HS-27A (cell line): Measurements from ENCODE around the gene CNN1.

Experiments used
- DNase-seq: peaks from one replicate; pipeline ENCODE4 v3.0.0-alpha.2; 2012; ENCODE audit warnings: low read depth, missing footprints

Gene CNN1

DNA sequence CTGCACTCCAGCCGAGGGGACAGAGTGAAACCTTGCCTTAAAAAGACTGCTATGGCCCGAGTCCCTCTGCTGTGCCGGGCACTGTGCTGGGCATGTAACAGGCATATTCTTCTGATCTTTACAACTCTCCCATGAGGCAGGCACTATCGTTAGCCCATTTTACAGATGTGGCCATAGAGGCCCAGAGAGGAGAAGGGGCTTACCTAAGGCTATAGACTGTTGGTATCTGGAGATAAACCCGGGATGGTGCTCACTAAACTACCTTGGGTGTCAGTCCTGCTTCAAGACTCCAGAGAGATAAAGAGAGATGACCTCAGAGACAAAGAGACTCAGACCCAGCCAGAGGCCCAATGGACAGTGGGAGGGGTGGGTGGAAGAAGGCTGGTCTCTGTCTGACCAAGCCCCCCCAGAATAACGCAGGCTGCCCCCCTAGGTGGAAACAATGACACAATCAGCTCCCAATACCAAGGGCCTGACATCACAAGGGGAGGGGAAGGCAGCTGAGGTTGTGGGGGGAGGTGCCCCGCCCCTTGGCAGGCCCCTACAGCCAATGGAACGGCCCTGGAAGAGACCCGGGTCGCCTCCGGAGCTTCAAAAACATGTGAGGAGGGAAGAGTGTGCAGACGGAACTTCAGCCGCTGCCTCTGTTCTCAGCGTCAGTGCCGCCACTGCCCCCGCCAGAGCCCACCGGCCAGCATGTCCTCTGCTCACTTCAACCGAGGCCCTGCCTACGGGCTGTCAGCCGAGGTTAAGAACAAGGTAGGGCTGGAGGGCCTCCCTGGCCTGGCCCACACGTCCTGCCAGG, at the start of gene CNN1:
Gene CNN1 (plus strand): TSS at position 620 of the 805 bp plus-strand sequence. CDS start 77 bp downstream, at position 697.
- no peak for DNase-seq

DNA sequence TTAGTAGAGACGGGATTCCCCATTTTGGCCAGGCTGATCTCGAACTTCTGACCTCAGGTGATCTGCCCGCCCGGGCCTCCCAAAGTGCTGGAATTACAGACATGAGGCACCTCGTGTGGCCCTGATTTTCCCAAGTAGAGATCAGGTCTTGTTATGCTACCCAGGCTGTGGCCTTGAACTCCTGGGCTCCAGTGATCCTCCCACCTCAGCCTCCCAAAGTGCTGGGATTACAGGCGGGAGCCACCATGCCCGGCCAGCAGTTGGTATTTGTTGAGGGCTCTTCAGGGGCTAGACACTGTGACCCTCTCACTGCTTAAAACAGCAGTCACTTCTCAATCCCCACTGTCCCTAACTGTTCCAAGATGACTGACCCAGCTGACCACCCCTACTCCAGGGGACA, 49.3 kb upstream of the CNN1 start:
- no peak for DNase-seq

DNA sequence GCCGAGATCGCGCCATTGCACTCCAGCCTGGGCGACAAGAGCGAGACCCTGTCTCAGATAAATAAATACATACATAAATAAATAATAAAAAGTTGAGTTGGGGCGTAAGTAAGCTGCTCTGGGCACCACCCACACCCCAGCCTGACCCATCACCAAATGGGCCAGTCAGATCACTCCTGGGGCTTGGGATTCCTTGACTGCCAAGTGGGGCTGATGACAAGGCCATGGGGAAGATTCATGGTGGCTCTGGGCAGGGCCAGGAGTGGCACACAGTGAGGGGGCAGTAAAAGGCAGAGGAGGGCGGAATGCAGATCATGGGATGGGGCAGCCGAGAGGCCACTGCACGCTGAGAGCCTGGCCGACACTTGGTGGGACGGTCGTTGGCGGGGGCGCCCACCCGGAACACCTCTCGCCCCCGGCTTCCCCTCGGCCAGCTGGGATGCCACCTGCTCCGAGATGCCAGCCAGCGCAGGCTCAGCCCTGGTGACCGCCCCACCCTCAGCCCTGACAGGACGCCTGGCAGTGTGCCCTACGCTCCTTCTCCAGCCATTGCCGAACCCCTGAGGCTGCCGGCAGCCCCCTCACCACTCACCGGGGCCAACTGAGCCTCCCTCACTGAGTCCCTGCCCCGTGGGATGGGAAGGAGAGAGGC, 43.9 kb upstream of the CNN1 start:
- DNase-seq: no peak

DNA sequence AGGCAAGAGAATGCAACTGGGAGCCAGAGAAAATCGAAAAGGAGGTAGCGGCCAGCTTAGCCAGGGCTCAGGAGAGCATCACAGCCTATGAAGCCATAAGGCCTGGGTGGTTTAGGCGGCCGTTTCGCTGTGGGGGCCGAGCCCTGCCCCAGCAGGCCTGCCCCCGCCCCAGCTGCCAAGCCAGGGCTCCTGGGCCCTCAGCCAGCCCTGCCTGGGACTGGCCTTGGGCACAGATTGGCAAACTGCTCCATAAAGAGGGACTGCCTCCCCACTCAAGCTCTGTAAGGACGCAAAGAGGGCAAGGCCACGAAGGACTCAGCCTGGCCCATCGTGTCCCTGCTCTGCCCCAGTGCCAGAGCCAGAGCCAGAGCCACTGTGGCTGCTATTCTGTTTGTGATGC, 43.2 kb upstream of the CNN1 start:
- DNase-seq: no peak

DNA sequence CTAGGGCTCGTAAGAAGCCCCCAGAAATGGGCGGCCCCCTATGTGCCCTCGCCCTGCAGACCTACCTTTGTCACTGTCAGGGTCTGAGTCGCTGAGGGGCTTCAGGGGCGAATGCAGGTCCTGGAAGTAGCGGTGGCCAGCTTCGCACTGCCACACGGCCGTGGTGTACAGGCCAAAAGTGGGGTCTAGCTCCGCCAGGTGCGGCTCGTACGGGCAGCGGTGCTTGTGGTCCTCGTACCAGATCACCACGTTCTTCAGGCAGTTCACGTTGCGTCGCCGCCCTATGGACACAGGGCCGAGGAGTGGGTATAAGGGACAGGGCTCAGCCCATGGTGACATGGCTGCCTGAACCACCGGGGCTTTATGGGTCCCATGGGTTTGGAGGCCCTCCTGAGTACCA, 42.8 kb upstream of the CNN1 start:
- DNase-seq: no peak

DNA sequence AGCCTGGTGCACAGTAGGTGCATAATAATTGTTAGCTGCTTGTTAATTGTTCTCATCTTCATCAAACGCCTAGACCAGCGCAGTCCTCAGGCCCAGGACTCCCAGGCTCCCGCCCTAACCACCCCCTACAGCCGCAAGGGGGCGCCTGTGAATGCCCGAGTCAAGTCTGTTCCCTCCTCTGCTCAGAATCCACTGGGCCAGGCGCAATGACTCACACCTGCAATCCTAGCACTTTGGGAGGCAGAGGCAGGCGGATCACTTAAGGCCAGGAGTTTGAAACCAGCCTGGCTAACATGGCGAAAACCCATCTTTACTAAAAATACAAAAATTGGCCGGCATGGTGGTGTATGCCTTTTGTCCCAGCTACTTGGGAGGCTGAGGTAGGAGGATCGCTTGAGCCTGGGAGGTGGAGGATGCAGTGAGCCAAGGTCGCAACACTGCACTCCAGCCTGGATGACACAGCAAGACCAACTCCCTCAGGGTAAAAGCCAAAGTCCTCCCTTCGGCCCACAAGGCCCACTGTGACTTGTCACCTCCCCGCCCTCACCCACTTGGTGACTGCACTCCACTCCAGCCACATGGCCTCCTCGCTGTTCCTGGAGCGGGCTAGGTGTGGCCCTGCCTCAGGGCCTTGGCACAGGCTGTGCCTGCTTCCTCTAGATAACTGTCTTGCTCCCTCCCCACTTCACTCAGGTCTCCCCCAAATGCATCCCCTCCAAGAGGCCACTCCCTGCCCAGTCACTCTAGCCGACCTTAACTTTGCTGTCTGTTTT, 42.1 kb upstream of the CNN1 start:
- DNase-seq: peak; percentile 51

DNA sequence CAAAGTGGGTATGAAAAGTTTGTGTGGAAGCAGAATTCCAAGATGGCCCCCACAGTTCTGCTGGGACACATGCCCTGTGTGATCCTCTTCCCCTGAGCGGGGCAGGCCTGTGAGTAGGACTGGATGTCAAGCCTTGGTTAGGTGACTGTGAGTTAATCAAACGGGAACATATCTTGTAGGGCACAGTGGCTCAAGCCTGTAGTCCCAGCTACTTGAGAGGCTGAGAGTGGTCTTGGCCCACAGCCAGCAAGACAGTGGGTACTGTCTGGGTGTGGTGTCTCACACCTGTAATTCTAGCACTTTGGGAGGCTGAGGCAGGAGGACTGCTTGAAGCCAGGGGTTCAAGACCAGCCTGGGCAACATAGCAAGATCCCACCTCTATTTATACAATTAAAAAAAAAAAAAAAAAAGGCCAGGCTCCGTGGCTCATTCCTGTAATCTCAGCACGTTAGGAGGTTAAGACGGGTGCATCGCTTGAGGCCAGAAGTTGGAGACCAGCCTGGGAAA, 39.4 kb upstream of the CNN1 start:
- no peak for DNase-seq

DNA sequence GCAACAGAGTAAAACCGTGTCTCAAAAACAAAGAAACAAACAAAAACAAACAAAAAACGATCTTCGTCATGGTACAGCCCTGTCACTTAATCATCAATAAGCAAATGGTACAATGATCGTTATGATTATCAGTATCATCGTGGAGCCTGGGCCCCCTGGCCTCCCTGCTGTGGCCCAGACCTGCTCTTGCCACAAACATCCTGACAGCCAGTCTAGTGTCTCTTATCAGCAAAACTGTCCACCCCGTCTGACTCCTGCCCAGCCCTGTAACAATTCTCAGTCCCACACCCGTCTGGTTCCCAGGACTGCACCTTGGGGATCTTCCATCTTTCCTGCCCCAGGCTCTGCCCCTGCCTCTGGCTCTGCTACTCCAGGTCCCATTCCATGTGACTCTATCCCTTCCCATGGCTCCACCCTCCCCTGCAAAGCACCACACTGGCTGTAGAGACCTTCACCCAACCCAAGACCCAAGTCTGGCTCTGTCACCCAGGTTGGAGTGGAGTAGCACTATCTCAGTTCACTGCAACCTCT, 38.7 kb upstream of the CNN1 start:
- no peak for DNase-seq

DNA sequence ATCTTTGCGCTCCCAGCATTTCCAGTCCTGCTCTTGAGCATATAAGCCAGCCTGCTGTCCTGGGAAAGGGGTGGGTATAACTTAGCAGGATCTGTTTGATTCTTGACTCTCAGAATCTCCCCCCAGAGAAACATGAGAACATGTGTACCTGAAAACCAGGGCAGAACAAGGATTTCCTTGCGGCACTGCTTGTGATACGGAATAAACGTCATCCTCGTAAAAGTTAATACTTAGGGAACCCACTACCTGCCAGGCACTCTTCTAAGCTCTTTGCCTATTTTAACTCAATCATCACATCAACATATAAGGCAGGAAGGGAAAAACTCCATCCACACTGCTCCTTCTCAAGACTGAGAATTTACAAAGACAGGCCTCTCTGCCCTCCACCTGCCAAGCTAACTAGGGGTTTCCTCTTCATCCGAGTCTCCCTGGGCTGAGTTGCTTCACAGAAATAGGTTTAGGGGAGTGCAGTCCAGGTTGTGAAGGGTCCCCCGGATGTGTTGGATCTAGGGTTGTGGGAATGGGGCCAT, 34.1 kb upstream of the CNN1 start:
- no peak for DNase-seq

DNA sequence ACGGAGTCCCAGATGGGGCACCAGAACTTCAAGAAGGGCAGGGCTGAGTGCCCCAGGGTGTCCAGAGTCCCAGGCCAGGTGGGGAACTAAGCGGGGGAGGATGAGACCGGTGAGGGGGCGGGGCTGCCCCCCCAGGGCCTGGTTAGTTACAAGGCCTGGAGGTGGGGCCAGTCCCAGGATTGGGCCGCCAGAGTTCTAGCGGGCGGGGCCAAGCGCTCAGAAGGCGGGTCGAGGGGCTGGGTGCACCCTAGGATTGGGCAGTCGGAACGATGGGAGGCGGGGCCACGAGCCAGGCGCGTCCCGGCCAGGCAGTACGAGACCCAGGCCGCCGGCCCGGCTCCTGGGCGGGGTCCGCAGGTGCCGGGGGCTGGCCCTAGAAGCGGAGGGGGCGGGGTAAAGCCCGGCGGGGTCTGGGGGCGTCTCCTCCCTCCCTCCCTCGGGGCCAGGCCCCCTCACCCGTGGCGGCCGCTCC, 33.6 kb upstream of the CNN1 start:
- DNase-seq: peak; percentile 79

DNA sequence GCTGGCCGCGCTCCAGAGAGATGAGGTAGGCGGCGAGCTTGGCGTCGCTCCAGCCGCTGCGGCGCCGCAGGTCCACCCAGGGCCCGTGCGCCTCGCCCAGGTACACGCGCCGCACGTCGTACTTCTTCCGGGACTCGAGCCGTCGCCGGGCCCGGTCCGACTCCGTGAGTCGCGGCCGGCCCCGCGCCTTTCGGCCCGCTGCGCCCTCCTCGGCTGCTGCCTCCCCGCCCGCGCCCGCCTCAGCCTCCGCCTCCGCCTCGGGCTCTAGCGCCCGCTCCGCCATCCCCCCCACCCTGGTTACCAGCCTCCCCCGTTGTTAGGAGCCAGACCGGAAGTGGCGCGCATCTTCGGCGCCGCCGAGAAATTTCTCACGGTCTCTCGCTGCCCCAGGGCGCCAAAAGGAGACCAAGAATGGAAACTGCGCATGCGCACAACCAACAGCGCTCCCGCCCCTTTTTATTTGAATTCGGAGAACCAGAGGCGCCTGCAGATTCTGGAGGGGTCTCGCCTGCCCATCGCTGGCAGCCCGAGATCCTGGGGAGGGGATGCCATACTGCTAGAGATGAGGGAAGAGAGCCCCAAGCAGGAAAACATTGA, 33.0 kb upstream of the CNN1 start, which contains the start of gene ZNF653:
Gene ZNF653 (minus strand): TSS at position 336 of the 597 bp plus-strand sequence. CDS start 53 bp downstream, at position 283.
- DNase-seq: peak; percentile 86

DNA sequence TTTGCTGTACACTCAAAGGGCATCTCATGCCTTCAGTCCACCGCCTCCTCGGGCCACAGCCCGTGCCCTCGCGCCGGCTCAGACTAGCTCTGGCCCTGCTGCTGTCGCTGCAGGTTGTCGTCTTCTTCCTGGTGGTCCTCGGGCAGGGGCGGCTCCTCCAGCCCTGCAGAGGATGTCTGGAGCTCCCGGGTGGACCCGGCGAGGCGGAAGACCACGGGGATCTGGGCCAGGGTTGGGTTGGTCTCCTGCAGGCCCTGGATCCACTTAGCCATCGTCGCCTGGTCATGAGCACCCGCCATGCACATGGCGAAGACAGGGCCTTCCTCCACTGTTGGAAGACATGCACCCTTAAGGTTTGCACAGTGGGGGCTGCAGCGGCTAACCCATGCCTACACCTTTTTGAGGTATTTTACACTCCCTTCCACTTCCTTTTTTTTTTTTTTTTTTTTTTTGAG, 32.5 kb upstream of the CNN1 start:
- DNase-seq: no peak

DNA sequence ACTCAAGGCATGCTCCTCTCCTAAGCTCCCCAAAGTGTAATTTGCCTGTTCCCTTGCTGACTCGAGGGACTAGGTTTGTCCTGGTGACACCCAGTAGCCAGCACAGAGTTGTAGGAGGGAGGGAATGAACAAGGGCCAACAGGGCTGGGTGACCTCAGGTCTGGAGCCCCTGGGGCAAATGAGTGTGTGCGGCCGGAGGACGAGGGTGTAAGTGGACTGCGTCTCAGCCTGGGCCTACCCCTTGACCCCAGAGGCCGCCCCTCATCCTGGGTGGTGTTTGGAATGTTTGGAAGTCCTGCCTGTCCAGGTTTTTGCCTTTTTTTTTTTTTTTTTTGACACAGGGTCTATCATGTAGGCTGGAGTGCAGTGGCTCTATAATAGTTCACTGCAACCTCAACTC, 31.7 kb upstream of the CNN1 start:
- DNase-seq: no peak

DNA sequence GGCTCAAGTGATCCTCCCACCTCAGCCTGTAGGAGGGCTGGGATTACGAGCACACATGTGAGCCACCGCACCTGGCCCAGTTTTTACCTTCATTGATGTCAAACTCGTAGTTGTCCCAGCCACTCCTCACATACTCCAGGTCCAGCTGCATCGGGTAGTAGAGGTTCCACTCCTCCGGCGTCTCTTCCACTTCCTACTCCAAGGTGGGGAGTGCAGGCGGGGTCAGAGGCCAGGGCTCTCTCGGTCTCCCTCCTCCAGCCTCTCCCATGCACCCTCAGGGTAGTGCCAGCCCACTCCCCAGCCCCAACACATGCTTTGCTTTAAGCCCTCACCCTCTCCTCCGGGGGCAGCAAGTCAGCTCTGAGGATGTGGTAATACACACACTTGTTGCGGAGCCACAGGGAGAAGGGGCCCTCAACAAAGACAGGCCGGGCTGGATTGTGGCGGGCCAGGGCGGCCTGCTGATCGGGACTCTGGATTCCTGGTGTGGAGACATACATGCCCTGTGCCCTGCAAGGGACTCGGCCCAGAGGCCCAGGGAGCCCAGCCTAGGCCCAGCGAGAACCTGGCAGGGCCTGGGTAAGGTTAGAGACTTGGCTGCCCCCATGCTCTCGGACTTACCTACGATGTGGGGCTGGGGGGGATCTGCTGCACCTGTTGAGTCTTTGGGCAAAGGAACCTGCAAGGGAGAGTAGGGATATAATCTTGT, 31.1 kb upstream of the CNN1 start:
- no peak for DNase-seq

DNA sequence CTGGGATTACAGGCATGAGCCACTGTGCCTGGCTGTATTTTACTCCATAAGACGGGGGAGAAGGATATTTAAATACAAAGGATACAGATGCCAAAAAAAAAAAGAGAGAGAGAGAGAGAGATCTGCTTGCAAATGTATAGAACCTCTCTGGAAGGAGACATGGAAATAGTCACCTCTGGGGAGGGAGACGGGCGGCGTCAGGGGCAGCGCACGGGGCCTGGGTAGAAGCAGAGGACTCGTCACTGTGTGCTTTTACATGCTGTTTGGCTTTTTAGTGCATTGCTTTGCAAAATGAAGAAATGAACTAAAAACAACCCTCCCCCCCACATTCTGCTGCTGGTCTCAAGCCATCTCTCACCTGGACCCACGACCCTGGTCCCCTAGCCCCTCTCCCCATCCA, 28.2 kb upstream of the CNN1 start:
- no peak for DNase-seq

DNA sequence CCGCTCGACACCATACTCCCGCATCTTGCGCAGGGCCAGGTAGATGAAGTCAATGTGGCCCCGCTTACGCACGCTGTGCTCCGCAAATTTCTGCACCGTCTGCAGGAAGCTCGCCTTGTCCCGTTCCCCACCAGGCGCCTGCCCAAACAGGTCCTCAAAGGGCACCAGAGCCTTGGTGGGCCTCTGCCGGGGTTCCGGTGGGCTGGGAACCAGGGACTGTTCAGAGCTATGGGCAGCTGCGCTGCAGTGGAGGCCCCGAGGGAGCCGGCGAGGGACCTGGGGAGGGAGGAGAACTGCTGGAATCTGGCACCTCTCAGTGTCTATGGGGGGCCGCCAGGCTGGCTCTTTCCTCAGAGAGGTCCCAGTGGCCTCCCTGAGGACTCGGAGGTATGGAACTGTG, 24.7 kb upstream of the CNN1 start:
- DNase-seq: no peak

DNA sequence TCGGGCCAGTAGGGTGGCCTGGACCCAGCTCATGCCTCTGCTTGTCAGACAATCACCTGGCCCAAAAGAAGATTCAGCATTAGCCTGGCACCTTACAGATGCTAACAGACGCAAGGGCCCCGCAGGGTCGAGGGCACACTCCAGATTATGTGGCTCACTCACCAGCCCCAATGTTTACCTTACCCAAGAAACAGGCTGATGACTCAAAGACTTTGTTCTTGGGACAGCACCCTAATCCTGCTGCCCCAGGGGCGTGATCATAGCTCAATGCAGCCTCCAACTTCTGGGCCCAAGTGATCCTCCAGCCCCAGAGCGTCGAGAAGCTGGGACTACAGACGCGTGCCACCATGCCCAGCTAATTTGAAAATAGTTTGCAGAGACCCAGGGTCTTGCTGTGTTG, 19.5 kb upstream of the CNN1 start:
- DNase-seq: no peak

DNA sequence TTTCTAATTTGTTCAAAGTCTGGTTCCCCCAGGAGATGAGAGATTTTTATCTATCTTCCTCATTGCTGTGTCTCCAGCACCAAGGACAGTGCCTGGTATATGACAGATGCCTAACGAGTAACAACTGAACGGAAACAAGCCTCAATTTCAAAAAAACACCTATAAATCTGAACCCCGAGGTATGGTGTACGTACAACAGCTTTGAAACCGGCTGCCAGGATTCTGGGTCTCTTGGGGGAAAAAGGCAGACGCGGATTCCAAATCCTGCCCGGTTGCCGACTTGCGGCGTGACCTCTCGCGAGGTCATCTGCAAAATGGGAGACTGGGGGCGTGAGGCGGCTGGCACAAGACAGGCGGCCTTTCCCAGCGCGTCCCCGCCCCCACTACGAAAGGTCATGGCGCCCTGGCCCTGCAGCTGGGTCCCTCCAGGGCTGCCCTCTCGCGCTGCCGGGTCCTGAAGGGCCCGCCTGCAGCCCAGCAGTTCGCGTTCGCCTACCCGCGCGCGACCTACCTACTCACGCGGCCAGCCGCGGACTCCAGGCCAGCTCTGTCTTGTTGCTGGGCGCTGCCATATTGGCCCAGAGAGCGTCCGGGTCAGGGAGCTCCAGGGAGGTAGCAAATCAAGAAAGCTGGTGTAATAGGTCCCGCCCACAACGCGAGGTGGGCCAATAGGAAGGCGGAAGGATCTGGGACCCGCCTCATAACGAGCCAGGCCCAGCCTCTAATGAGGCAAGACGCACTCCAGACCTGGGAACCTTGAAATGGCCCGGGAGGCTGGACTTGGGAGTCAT, 9.9 kb upstream of the CNN1 start, which contains the start of gene ECSIT:
Gene ECSIT (minus strand): TSS at position 584 of the 791 bp plus-strand sequence. CDS start 9,964 bp downstream, outside the sequence.
- DNase-seq: peak; percentile 98

DNA sequence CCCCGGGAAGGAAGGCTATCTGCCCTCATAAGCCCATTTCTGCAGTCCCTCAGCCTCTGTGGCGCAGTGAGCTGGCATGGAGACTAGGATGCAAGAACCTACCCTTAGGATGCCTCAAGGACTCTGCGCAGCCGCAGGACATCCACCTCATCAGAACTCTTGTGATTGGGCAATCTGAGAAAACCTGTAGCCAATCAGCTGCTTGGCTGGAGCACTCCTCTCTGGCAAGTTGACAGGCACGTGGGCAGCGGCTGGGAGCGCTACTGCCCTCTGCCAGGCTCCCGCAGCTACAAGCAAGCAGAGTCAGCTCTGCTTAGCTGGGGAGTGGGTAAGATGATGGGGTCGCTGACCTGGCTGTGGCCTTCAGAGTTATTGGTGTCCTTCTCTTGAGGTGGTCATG, 8.2 kb upstream of the CNN1 start:
- DNase-seq: no peak

DNA sequence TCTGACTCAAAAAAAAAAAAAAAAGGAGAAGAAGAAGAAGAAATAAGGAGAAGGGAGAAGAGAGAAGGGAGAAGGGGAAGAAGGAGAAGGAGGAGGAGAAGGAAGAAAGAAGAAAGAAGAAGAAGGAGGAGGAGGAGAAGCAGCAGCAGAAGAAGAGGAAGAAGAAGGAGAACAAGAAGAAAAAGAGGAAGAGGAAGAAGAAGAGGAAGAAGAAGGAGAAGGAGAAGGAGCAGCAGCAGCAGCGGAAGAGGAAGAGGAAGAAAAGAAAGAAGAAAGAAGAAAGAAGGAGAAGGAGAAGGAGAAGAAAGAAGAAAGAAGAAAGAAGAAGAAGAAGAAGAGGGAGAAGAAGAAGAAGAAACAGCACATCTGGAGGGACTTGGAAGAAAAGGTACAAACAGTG, 4.1 kb upstream of the CNN1 start:
- no peak for DNase-seq
